Endothelial cell of umbilical vein (primary cell): ENCODE data around the gene MAGI1. TPM values are rescaled to one million over a fixed set of nuclear protein-coding genes. Genes with fewer than 3 reads are reported as not detected.

Source experiments
- BruUV-seq: library from RNA; stranded (reverse); fragments of 400-500 nt; replicated peaks from 2 replicates; lab custom pipeline; 2021; lab: Mats Ljungman, UMichigan
- CTCF ChIA-PET: fragments of 300-600, 350-600 bp; sonication (Branson Sonifier 250); formaldehyde crosslinking; loops from one replicate; lab custom pipeline; 2021; ENCODE audit warnings: antibody characterized with exemption, inconsistent platforms; lab: Charles Lee
- POLR2A ChIA-PET: fragments of 300-600, 350-600 bp; sonication (Branson Sonifier 250); formaldehyde crosslinking; loops from one replicate; lab custom pipeline; 2021; ENCODE audit warnings: antibody characterized with exemption, inconsistent platforms; lab: Charles Lee
- DNase-seq: peaks from one replicate; pipeline ENCODE4 v3.0.0-alpha.2; 2011; ENCODE audit warnings: low read depth, low spot score
- FAIRE-seq: peaks from 2 replicates; lab custom pipeline; 2011; peaks lifted over from hg19 to GRCh38; lab: Jason Lieb, UNC
- H2AFZ ChIP-seq: 2 replicates; pipeline ENCODE4 v1.6.0; 2012; ENCODE audit warnings: low read depth, low read length, control low read depth, inconsistent platforms
- H3K27ac ChIP-seq: 2 replicates; pipeline ENCODE4 v1.5.1; 2011; ENCODE audit warnings: low read depth, mild to moderate bottlenecking, control low read depth, low read length, moderate library complexity; ENCODE audit not compliant: insufficient read depth
- H3K27me3 ChIP-seq, 2 experiments: 2 replicates each; pipeline versions ENCODE4 v1.6.0 to v1.6.1; 2011; ENCODE audit warnings: low read length in 2 of 2, mixed read lengths in 1 of 2; ENCODE audit not compliant: control insufficient read depth in 2 of 2, insufficient read depth in 2 of 2
- H3K36me3 ChIP-seq, 2 experiments: 2 replicates in 1 of 2; 3 replicates in 1 of 2; pipeline ENCODE4 v1.5.1; 2011; ENCODE audit warnings: low read length in 2 of 2, mild to moderate bottlenecking in 1 of 2, moderate library complexity in 1 of 2; ENCODE audit not compliant: control insufficient read depth in 2 of 2, insufficient read depth in 2 of 2; ENCODE audit errors: extremely low read depth in 1 of 2
- H3K4me1 ChIP-seq: 3 replicates; pipeline ENCODE4 v1.5.1; 2011; ENCODE audit warnings: mild to moderate bottlenecking, low read length; ENCODE audit not compliant: control insufficient read depth, insufficient read depth; ENCODE audit errors: extremely low read depth
- H3K4me2 ChIP-seq: 2 replicates; pipeline ENCODE4 v1.6.1; 2011; ENCODE audit warnings: low read length, control low read depth, mixed read lengths; ENCODE audit not compliant: insufficient read depth
- H3K4me3 ChIP-seq, 3 experiments: fragments of 200-600 bp in 1 of 3; sonication (generic), shearing (Covaris generic) in 1 of 3; replicated peaks in 1 of 3; 2 replicates each; pipeline ENCODE4 v1.5.1; 2011 to 2016; ENCODE audit warnings: control low read depth in 3 of 3, low read length in 3 of 3, mild to moderate bottlenecking in 2 of 3, inconsistent platforms in 1 of 3, low read depth in 1 of 3, moderate library complexity in 1 of 3; ENCODE audit not compliant: insufficient read depth in 1 of 3
- H3K79me2 ChIP-seq: 2 replicates; pipeline ENCODE4 v1.6.0; 2012; ENCODE audit warnings: low read length, inconsistent platforms; ENCODE audit not compliant: control insufficient read depth, insufficient read depth
- H3K9ac ChIP-seq: replicated peaks from 2 replicates; pipeline ENCODE3; 2011; ENCODE audit warnings: low read length, control low read depth; ENCODE audit not compliant: insufficient read depth; ENCODE audit errors: extremely low read depth
- H3K9me1 ChIP-seq: replicated peaks from 3 replicates; pipeline ENCODE4 v1.6.0; 2011; ENCODE audit warnings: mild to moderate bottlenecking, low read length; ENCODE audit not compliant: control insufficient read depth, insufficient read depth; ENCODE audit errors: extremely low read depth
- H3K9me3 ChIP-seq: replicated peaks from 2 replicates; pipeline ENCODE4 v1.5.1; 2012; ENCODE audit warnings: low read length, inconsistent platforms; ENCODE audit not compliant: control insufficient read depth, insufficient read depth
- H4K20me1 ChIP-seq: replicated peaks from 2 replicates; pipeline ENCODE3; 2011; ENCODE audit warnings: mild to moderate bottlenecking, low read length; ENCODE audit not compliant: control insufficient read depth, insufficient read depth; ENCODE audit errors: extremely low read depth
- CTCF ChIP-seq, 2 donors: IDR thresholded peaks; 1 replicate in 1 of 2; 2 replicates in 1 of 2; pipeline ENCODE4 v1.5.1; 2011; ENCODE audit warnings: low read length in 2 of 2, mild to moderate bottlenecking in 2 of 2, moderate library complexity in 2 of 2, control low read depth in 1 of 2, inconsistent platforms in 1 of 2, low read depth in 1 of 2; ENCODE audit not compliant: insufficient read depth in 1 of 2; ENCODE audit errors: extremely low read depth in 1 of 2
- EZH2 ChIP-seq: IDR thresholded peaks from 2 replicates; pipeline ENCODE4 v1.6.1; 2012; ENCODE audit warnings: borderline replicate concordance, low read depth, mild to moderate bottlenecking, moderate library complexity, low read length, inconsistent platforms; ENCODE audit not compliant: severe bottlenecking
- GATA2 ChIP-seq: IDR thresholded peaks from 2 replicates; pipeline ENCODE4 v1.7.0; 2011; ENCODE audit warnings: low read depth, mild to moderate bottlenecking, moderate library complexity, mixed read lengths, low read length; ENCODE audit not compliant: insufficient read length, insufficient read depth
- JUN ChIP-seq: IDR thresholded peaks from 2 replicates; pipeline ENCODE4 v1.6.1; 2011; ENCODE audit warnings: borderline replicate concordance, low read depth; ENCODE audit not compliant: insufficient read length, insufficient read depth
- MAX ChIP-seq: IDR thresholded peaks from 2 replicates; pipeline ENCODE4 v1.6.1; 2011; ENCODE audit not compliant: insufficient read depth, insufficient read length
- POLR2A ChIP-seq: IDR thresholded peaks from 2 replicates; pipeline ENCODE4 v1.6.1; 2012; ENCODE audit warnings: low read depth, mild to moderate bottlenecking, control low read depth, low read length
- dilution Hi-C: fragments of 300-500 bp; cut with MboI; formaldehyde crosslinking; loops from one replicate; pipeline ENCODE4 v1.15.0; 2019; ENCODE audit warnings: low sequenced_read_pairs; ENCODE audit not compliant: extremely low pct_ligation_motif_present
- intact Hi-C: fragments of 100-400 bp; cut with micrococcal nuclease; formaldehyde crosslinking; loops from one replicate; pipeline ENCODE4 v1.10.0; 2022
- polyA plus RNA-seq, 4 experiments: library from polyadenylated mRNA; depleted of rRNA in 3 of 4; stranded (reverse) in 3 of 4; unstranded in 1 of 4; fragments of >200 nt; gene quantifications; 2 replicates each; pipeline versions ENCODE4 v1.2.1 to v1.2.3, GENCODE V29; 2011 to 2012; ENCODE audit warnings: missing spikeins in 1 of 4
- total RNA-seq: library from RNA; stranded (reverse); gene quantifications from 2 replicates; pipeline ENCODE4 v1.2.3, GENCODE V29; 2021

MAGI1 gene
- total and polyA plus RNA-seq, 2 donors (not counting 3 experiments of a cell fraction or from before 2014, with no cell fraction given): 10.1 to 47.9 TPM

- H3K4me3 ChIP-seq: no peak overlapping the region
- intact Hi-C loops (no loop called here), dilution Hi-C loops (no loop called here)
- DNase-seq (no peak), FAIRE-seq (no peak)
- TF ChIP-seq JUN: no peak
- no peak for TF ChIP-seq CTCF (IDR thresholded peaks at IDR 0.05; ENCODE audit: extremely low read depth in 1 of 2, insufficient read depth in 1 of 2, low read depth in 1 of 2, low read length in 2 of 2)
- no peak for TF ChIP-seq GATA2
- no peak for TF ChIP-seq EZH2
- no peak for TF ChIP-seq POLR2A
- no peak for TF ChIP-seq MAX
- H3K4me2 ChIP-seq: no peak overlapping the region
- no peak overlapping the region for H3K27ac ChIP-seq
- no peak overlapping the region for H2AFZ ChIP-seq
- CTCF ChIA-PET: no interaction called here
- H3K36me3 ChIP-seq: no peaks in the 10 kb centered on the region
- no peaks in the 10 kb centered on the region for H3K9me1 ChIP-seq
- H4K20me1 ChIP-seq: no peaks in the 10 kb centered on the region
- H3K4me1 ChIP-seq: no peaks in the 10 kb centered on the region
- H3K27me3 ChIP-seq: peaks cover 0 to under 1% of the 10 kb centered on the region in 2 experiments
- H3K79me2 ChIP-seq: no peaks in the 10 kb centered on the region
- POLR2A ChIA-PET: no interaction called here
- no peaks in the 10 kb centered on the region for H3K9me3 ChIP-seq
- H3K9ac ChIP-seq: no peak overlapping the region
- no TSS peak for BruUV-seq
Observed at GRCh38 chr3:66083096-66083678, 44.5 kb upstream of the MAGI1 start.
